GM12878 (cell line): ENCODE measurements around the gene RCN2. TPM values are rescaled to one million over a fixed set of nuclear protein-coding genes. Genes with fewer than 3 reads are reported as not detected.

Experiments used
- ATAC-seq: fragments of 200-7000 bp; cut with Tn5 transposase; 3 replicates; pipeline ENCODE4 v1.9.1; 2020; ENCODE audit warnings: mild to moderate bottlenecking, moderate library complexity
- BruUV-seq: library from RNA; stranded (reverse); fragments of 400-500 nt; replicated peaks from 2 replicates; lab custom pipeline; 2021; lab: Mats Ljungman, UMichigan
- CTCF ChIA-PET: fragments of 300-600 bp; sonication (Branson Sonifier 250); formaldehyde crosslinking; extraction: SDS; loops from one replicate; lab custom pipeline; 2021; ENCODE audit warnings: inconsistent platforms; lab: Yijun Ruan, JAX
- POLR2A ChIA-PET: fragments of 350-600 bp; formaldehyde crosslinking; extraction: SDS; loops from one replicate; lab custom pipeline; 2021; ENCODE audit warnings: inconsistent platforms; lab: Charles Lee
- RAD21 ChIA-PET: fragments of 300-600 bp; sonication (Branson Sonifier 250); formaldehyde crosslinking; loops from one replicate; lab custom pipeline; 2023; ENCODE audit warnings: antibody characterized with exemption; ENCODE audit not compliant: unreplicated experiment; lab: Charles Lee
- SMC1A ChIA-PET: fragments of 300-600 bp; sonication (Branson Sonifier 250); formaldehyde crosslinking; loops from one replicate; lab custom pipeline; 2023; ENCODE audit not compliant: unreplicated experiment, uncharacterized antibody; lab: Charles Lee
- DNase-seq: peaks from one replicate; pipeline ENCODE4 v3.0.0-alpha.2; 2011; ENCODE audit warnings: low read depth, low spot score
- FAIRE-seq: peaks from 3 replicates; lab custom pipeline; 2011; peaks lifted over from hg19 to GRCh38; lab: Jason Lieb, UNC
- H2AFZ ChIP-seq: 2 replicates; pipeline ENCODE4 v1.6.0; 2011; ENCODE audit warnings: low read depth, low read length, control low read depth; ENCODE audit not compliant: control insufficient read depth
- H3K27ac ChIP-seq: 2 replicates; pipeline ENCODE4 v1.5.1; 2011; ENCODE audit warnings: control low read depth; ENCODE audit not compliant: control insufficient read depth, insufficient read depth
- H3K27me3 ChIP-seq, 2 experiments: replicated peaks in 1 of 2; 2 replicates each; pipeline versions ENCODE4 v1.6.0 to v1.6.1; 2011; ENCODE audit warnings: low read length in 1 of 2; ENCODE audit not compliant: control insufficient read depth in 2 of 2, insufficient read depth in 2 of 2
- H3K36me3 ChIP-seq, 2 experiments: 2 replicates each; pipeline ENCODE4 v1.5.1; 2011; ENCODE audit warnings: low read length in 1 of 2; ENCODE audit not compliant: control insufficient read depth in 2 of 2, insufficient read depth in 2 of 2
- H3K4me1 ChIP-seq: 2 replicates; pipeline ENCODE4 v1.6.1; 2011; ENCODE audit warnings: mild to moderate bottlenecking, low read length, moderate library complexity, mixed read lengths; ENCODE audit not compliant: control insufficient read depth, insufficient read depth
- H3K4me2 ChIP-seq: 2 replicates; pipeline ENCODE4 v1.6.0; 2011; ENCODE audit warnings: control low read depth; ENCODE audit not compliant: control insufficient read depth, insufficient read depth
- H3K4me3 ChIP-seq: fragments of 200-600 bp; sonication (generic); 2 replicates; pipeline ENCODE4 v1.5.1; 2016
- H3K79me2 ChIP-seq: 2 replicates; pipeline ENCODE4 v1.6.0; 2011; ENCODE audit warnings: low read length; ENCODE audit not compliant: control insufficient read depth, insufficient read depth
- H3K9ac ChIP-seq: 2 replicates; pipeline ENCODE4 v1.8.0; 2011; ENCODE audit warnings: low read length, control low read depth, mixed read lengths; ENCODE audit not compliant: control insufficient read depth, insufficient read depth
- H3K9me3 ChIP-seq: replicated peaks from 3 replicates; pipeline ENCODE4 v1.5.1; 2011; ENCODE audit warnings: mild to moderate bottlenecking, low read length; ENCODE audit not compliant: control insufficient read depth, insufficient read depth
- H4K20me1 ChIP-seq: 2 replicates; pipeline ENCODE4 v1.6.0; 2011; ENCODE audit not compliant: control insufficient read depth, insufficient read depth
- ATF3 ChIP-seq: IDR thresholded peaks from 2 replicates; pipeline ENCODE4 v1.6.1; 2011; ENCODE audit warnings: low read depth, mild to moderate bottlenecking, low read length, moderate library complexity, borderline replicate concordance; ENCODE audit errors: extremely low read depth
- ATF7 ChIP-seq: fragments of 450-650 bp; IDR thresholded peaks from 2 replicates; pipeline ENCODE4 v1.6.1; 2016; ENCODE audit warnings: low read depth, mild to moderate bottlenecking
- CBX3 ChIP-seq: fragments of 200-600 bp; sonication (generic); IDR thresholded peaks from 2 replicates; pipeline ENCODE4 v1.6.1; 2016; ENCODE audit warnings: low read depth, borderline replicate concordance
- DPF2 ChIP-seq: fragments of 450-650 bp; IDR thresholded peaks from 2 replicates; pipeline ENCODE4 v1.6.1; 2017; ENCODE audit warnings: mild to moderate bottlenecking
- ELK1 ChIP-seq: IDR thresholded peaks from 2 replicates; pipeline ENCODE4 v1.6.1; 2012; ENCODE audit warnings: low read depth, low read length, improper control_type of control experiment
- ETV6 ChIP-seq, 2 experiments: fragments of 450-650 bp in 1 of 2; IDR thresholded peaks in 1 of 2; conservative IDR thresholded peaks in 1 of 2; 2 replicates each; pipeline ENCODE4 v1.6.1; 2014; ENCODE audit warnings: antibody characterized with exemption in 1 of 2, borderline replicate concordance in 1 of 2, low read depth in 1 of 2, mild to moderate bottlenecking in 1 of 2, moderate library complexity in 1 of 2
- EZH2 ChIP-seq: IDR thresholded peaks from 2 replicates; pipeline ENCODE4 v1.6.1; 2012; ENCODE audit warnings: low read depth, mild to moderate bottlenecking, control low read depth, inconsistent platforms, low read length, borderline replicate concordance; ENCODE audit not compliant: control insufficient read depth
- GATAD2B ChIP-seq: fragments of 450-650 bp; conservative IDR thresholded peaks from 2 replicates; pipeline ENCODE4 v1.6.1; 2017; ENCODE audit warnings: low read depth, mild to moderate bottlenecking, moderate library complexity
- HCFC1 ChIP-seq: fragments of 150-350 bp; IDR thresholded peaks from 2 replicates; pipeline ENCODE4 v1.6.1; 2014; ENCODE audit warnings: low read length
- HDGF ChIP-seq: fragments of 450-650 bp; IDR thresholded peaks from 2 replicates; pipeline ENCODE4 v1.6.1; 2016; ENCODE audit warnings: antibody characterized with exemption
- JUNB ChIP-seq: IDR thresholded peaks from 2 replicates; pipeline ENCODE4 v1.6.1; 2016; ENCODE audit warnings: antibody characterized with exemption, mild to moderate bottlenecking
- KDM1A ChIP-seq: fragments of 200-600 bp; sonication (generic); IDR thresholded peaks from 2 replicates; pipeline ENCODE4 v1.6.1; 2016; ENCODE audit warnings: borderline replicate concordance
- POLR2AphosphoS2 ChIP-seq: IDR thresholded peaks from 2 replicates; pipeline ENCODE4 v1.6.1; 2011; ENCODE audit warnings: low read depth, mild to moderate bottlenecking, low read length, improper control_type of control experiment, moderate library complexity
- RAD21 ChIP-seq: IDR thresholded peaks from 2 replicates; pipeline ENCODE4 v1.6.1; 2011; ENCODE audit warnings: mild to moderate bottlenecking, low read depth, low read length, moderate library complexity; ENCODE audit not compliant: insufficient read depth
- SIN3A ChIP-seq: IDR thresholded peaks from 2 replicates; pipeline ENCODE4 v1.6.1; 2012; ENCODE audit warnings: low read depth, low read length, improper control_type of control experiment
- SMAD5 ChIP-seq: IDR thresholded peaks from 2 replicates; pipeline ENCODE4 v1.6.1; 2016; ENCODE audit warnings: antibody characterized with exemption, low read depth
- SP1 ChIP-seq: IDR thresholded peaks from one replicate; pipeline ENCODE4 v1.6.1; 2011; ENCODE audit warnings: low read depth, low read length
- SPI1 ChIP-seq: IDR thresholded peaks from 2 replicates; pipeline ENCODE4 v1.6.1; 2011; ENCODE audit warnings: low read depth, mild to moderate bottlenecking, low read length, moderate library complexity, borderline replicate concordance; ENCODE audit not compliant: insufficient read depth
- SREBF1 ChIP-seq: IDR thresholded peaks from 2 replicates; pipeline ENCODE4 v1.6.1; 2012; ENCODE audit warnings: mild to moderate bottlenecking, low read length
- SUPT20H ChIP-seq: IDR thresholded peaks from 2 replicates; pipeline ENCODE4 v1.6.1; 2011; ENCODE audit warnings: low read depth, mild to moderate bottlenecking, low read length, moderate library complexity, borderline replicate concordance; ENCODE audit not compliant: control insufficient read depth
- TCF3 ChIP-seq: IDR thresholded peaks from 2 replicates; pipeline ENCODE4 v1.6.1; 2012; ENCODE audit warnings: low read depth, mild to moderate bottlenecking, low read length, borderline replicate concordance; ENCODE audit not compliant: insufficient read depth
- ZBED1 ChIP-seq: IDR thresholded peaks from 2 replicates; pipeline ENCODE4 v1.6.1; 2016; ENCODE audit warnings: borderline replicate concordance
- WGBS: methylation state at CpG from one replicate; pipeline ENCODE4 v1.1.6; 2016; ENCODE audit warnings: low lambda C conversion rate; ENCODE audit not compliant: insufficient replicate concordance, insufficient coverage; ENCODE audit errors: missing lambda C conversion rate; 5-methylcytosine and 5-hydroxymethylcytosine counted together
- in situ Hi-C: fragments of 300-500 bp; cut with MboI; formaldehyde crosslinking; loops from 9 replicates; pipeline ENCODE4 v1.14.3; 2018; ENCODE audit warnings: mixed read lengths
- intact Hi-C: fragments of 100-400 bp; cut with micrococcal nuclease; formaldehyde crosslinking; loops from one replicate; pipeline ENCODE4 v1.14.2; 2022; ENCODE audit not compliant: unreplicated experiment
- polyA plus RNA-seq, 11 experiments: library from polyadenylated mRNA; depleted of rRNA in 4 of 11; unstranded in 6 of 11; stranded (reverse) in 5 of 11; fragments of >200 nt; fragmentation: Nextera tagmentation in 4 of 11; fragmentation: Illumina TruSeq in 1 of 11; extraction: Ambion mirVana in 4 of 11; extraction: Trizol in 1 of 11; gene quantifications; 1 replicate in 1 of 11; 2 replicates in 10 of 11; pipeline versions ENCODE4 v1.2.1 to v1.2.3, GENCODE V29; 2011 to 2016; ENCODE audit warnings: inconsistent platforms in 2 of 11, missing spikeins in 2 of 11, low read depth in 1 of 11
- total RNA-seq, 4 experiments: library from RNA; depleted of rRNA in 3 of 4; stranded (reverse); fragments of >200 nt in 3 of 4; fragmentation: Illumina TruSeq in 1 of 4; extraction: Trizol in 1 of 4; gene quantifications; 2 replicates each; pipeline versions ENCODE4 v1.2.1 to v1.2.3, GENCODE V29; 2013 to 2021

RCN2 gene
- total and polyA plus RNA-seq, 10 of the 15 experiments (the other 5 are each of a cell fraction or from before 2014, with no cell fraction given) = 4.9 to 41.0 (median 12.9) TPM

GRCh38 chr15:76916369-76916768 is 15.2 kb upstream of the RCN2 start (continued):
- TF ChIP-seq EZH2 = no peak
- TF ChIP-seq CBX3 = no peak
- no peak for TF ChIP-seq GATAD2B
- TF ChIP-seq HCFC1 = no peak
- no peak for TF ChIP-seq SP1
- TF ChIP-seq JUNB = no peak

- Histone ChIP-seq H3K36me3 (no peaks in the 10 kb centered on the region), H2AFZ (no peak overlapping the region; the same call in 1 of the 2 replicates), H3K4me2 (no peak overlapping the region)
- SMC1A ChIA-PET = interaction anchor here (0.6 to 1.2 kb wide), 2 partner anchors 25 to 610 kb away, joined by 3 read pairs; no protein-coding TSS in a partner anchor
- no peak for ATAC-seq
- WGBS = 47% methylated on average over 3 of the region's 3 CpGs
- BruUV-seq = no TSS peak
- no peak for TF ChIP-seq ZBED1
- TF ChIP-seq SREBF1 = no peak
- no peak for TF ChIP-seq POLR2AphosphoS2
- TF ChIP-seq HCFC1 = no peak
- TF ChIP-seq KDM1A = no peak
- no peak for TF ChIP-seq ELK1
- TF ChIP-seq SIN3A = no peak
- TF ChIP-seq HDGF = no peak
- TF ChIP-seq SPI1 = no peak
- TF ChIP-seq ATF3 = no peak
- no peak for TF ChIP-seq RAD21
- TF ChIP-seq DPF2 = no peak
- no peak for TF ChIP-seq TCF3
- TF ChIP-seq SMAD5 = no peak
- no peak for TF ChIP-seq ATF7
- TF ChIP-seq ETV6 (conservative IDR thresholded peaks at IDR 0.05 in 1 of 2, IDR thresholded peaks at IDR 0.05 in 1 of 2; ENCODE audit: borderline replicate concordance in 1 of 2, low read depth in 1 of 2) = no peak
- TF ChIP-seq SUPT20H = no peak
- TF ChIP-seq, all 136 proteins: peak for 0
- intact Hi-C loops = no loop called here
- no peak for DNase-seq
- peaks cover 6% of the 10 kb centered on the region for H3K79me2 ChIP-seq
- no peak overlapping the region for H3K9ac ChIP-seq
- no peaks in the 10 kb centered on the region for H3K4me1 ChIP-seq
- CTCF ChIA-PET = interaction anchor here (0.7 kb wide), 1 partner anchor 55 kb away, joined by 3 read pairs; no protein-coding TSS in a partner anchor
- H3K4me3 ChIP-seq = no peak overlapping the region
- no peaks in the 10 kb centered on the region for H4K20me1 ChIP-seq
- H3K9me3 ChIP-seq = no peaks in the 10 kb centered on the region
- in situ Hi-C loops = no loop called here
- FAIRE-seq = no peak
- H3K27ac ChIP-seq = no peak overlapping the region
- POLR2A ChIA-PET = no interaction called here
- RAD21 ChIA-PET = no interaction called here
- peaks cover 0 to 2% of the 10 kb centered on the region in 2 experiments; a peak in 2 of 4 replicates for H3K27me3 ChIP-seq
Measured at GRCh38 chr15:76928201-76928600, 3.3 kb upstream of the RCN2 start.
